SU-DHL-6 (cell line): ENCODE results near the gene SBF1.
"Not testable (repeated sequence)": the region's sequence is repeated elsewhere in the genome, so short reads cannot be mapped to it uniquely, and the experiment has no call there.

Source experiments
- H2AFZ ChIP-seq: fragments of 200-600 bp; sonication (generic); 2 replicates; pipeline ENCODE4 v1.6.1; 2014; ENCODE audit warnings: low read depth, mild to moderate bottlenecking, moderate library complexity, mixed read lengths, antibody characterized with exemption, low read length; ENCODE audit not compliant: severe bottlenecking
- H3F3A ChIP-seq: fragments of 200-600 bp; shearing (Covaris generic); 2 replicates; pipeline ENCODE4 v1.6.0; 2016; ENCODE audit warnings: antibody characterized with exemption, mild to moderate bottlenecking; ENCODE audit not compliant: insufficient read depth
- H3K27ac ChIP-seq: fragments of 200-600 bp; sonication (generic); 2 replicates; pipeline ENCODE4 v1.5.1; 2016; ENCODE audit warnings: low read depth, mild to moderate bottlenecking, low read length, moderate library complexity, mixed read lengths
- H3K27me3 ChIP-seq: fragments of 200-600 bp; sonication (generic), shearing (Covaris generic); 2 replicates; pipeline ENCODE4 v1.6.0; 2014; ENCODE audit warnings: mild to moderate bottlenecking, low read length
- H3K36me3 ChIP-seq: fragments of 200-600 bp; sonication (generic); 2 replicates; pipeline ENCODE4 v1.6.1; 2014; ENCODE audit warnings: mild to moderate bottlenecking, low read length, mixed read lengths
- H3K4me2 ChIP-seq: fragments of 300-600, 200-600 bp; shearing (Covaris generic), sonication (generic); 2 replicates; pipeline ENCODE4 v1.6.0; 2014; ENCODE audit warnings: low read length, low read depth, mild to moderate bottlenecking; ENCODE audit not compliant: poor library complexity, severe bottlenecking
- H3K4me3 ChIP-seq: fragments of 200-600 bp; sonication (generic); 2 replicates; pipeline ENCODE4 v1.5.1; 2014; ENCODE audit warnings: antibody characterized with exemption, low read length, mild to moderate bottlenecking, mixed read lengths; ENCODE audit not compliant: insufficient read depth, poor library complexity, severe bottlenecking
- H3K79me2 ChIP-seq: fragments of 200-600 bp; sonication (generic); 2 replicates; pipeline ENCODE4 v1.6.1; 2014; ENCODE audit warnings: mild to moderate bottlenecking, low read length, moderate library complexity; ENCODE audit not compliant: insufficient read depth
- H3K9ac ChIP-seq: fragments of 200-600 bp; sonication (generic); 2 replicates; pipeline ENCODE4 v1.7.0; 2014; ENCODE audit warnings: mild to moderate bottlenecking, low read length
- H3K9me2 ChIP-seq: fragments of 200-600 bp; sonication (generic); replicated peaks from 2 replicates; pipeline ENCODE4 v1.6.1; 2014; ENCODE audit warnings: low read length; ENCODE audit not compliant: insufficient read depth
- H3K9me3 ChIP-seq: fragments of 200-600 bp; sonication (generic); 2 replicates; pipeline ENCODE4 v1.6.1; 2014; ENCODE audit warnings: low read length, mixed read lengths; ENCODE audit not compliant: insufficient read depth
- H4K20me1 ChIP-seq: fragments of 200-600 bp; sonication (generic); 2 replicates; pipeline ENCODE4 v1.6.1; 2014; ENCODE audit warnings: low read depth, mild to moderate bottlenecking, antibody characterized with exemption, low read length, moderate library complexity, mixed read lengths
- CTCF ChIP-seq: fragments of 200-600 bp; sonication (generic); IDR thresholded peaks from one replicate; pipeline ENCODE4 v1.5.1; 2017; ENCODE audit warnings: antibody characterized with exemption, mild to moderate bottlenecking, low read length, moderate library complexity; ENCODE audit not compliant: insufficient read depth, poor library complexity, severe bottlenecking
- EZH2phosphoT487 ChIP-seq: fragments of 200-600 bp; sonication (generic), shearing (Covaris generic); conservative IDR thresholded peaks from 2 replicates; pipeline ENCODE4 v1.6.1; 2018; ENCODE audit warnings: mild to moderate bottlenecking, antibody characterized with exemption, low read length, moderate library complexity, mixed read lengths

The SBF1 gene

GRCh38 chr22:50521710-50522109, 46.9 kb upstream of the SBF1 start:
- Histone ChIP-seq H4K20me1 (no peaks in the 10 kb centered on the region), H3K9ac (no peak overlapping the region), H3K36me3 (no peaks in the 10 kb centered on the region), H2AFZ (no peak overlapping the region), H3K79me2 (peaks cover 11% of the 10 kb centered on the region; the same call in 1 of the 2 replicates), H3K4me3 (no peak overlapping the region), H3F3A (no peaks in the 10 kb centered on the region), H3K9me3 (no peaks in the 10 kb centered on the region), H3K9me2 (no peaks in the 10 kb centered on the region), H3K27me3 (no peaks in the 10 kb centered on the region), H3K4me2 (no peak overlapping the region), H3K27ac (no peak overlapping the region)
- TF ChIP-seq EZH2phosphoT487 (no peak), CTCF (no peak)

- TF ChIP-seq CTCF (no peak), EZH2phosphoT487 (no peak)
- H2AFZ ChIP-seq = no peak overlapping the region
- no peaks in the 10 kb centered on the region for H3K9me2 ChIP-seq
- no peaks in the 10 kb centered on the region for H3K27me3 ChIP-seq
- H4K20me1 ChIP-seq = no peaks in the 10 kb centered on the region
- H3K4me2 ChIP-seq = no peak overlapping the region
- no peak overlapping the region for H3K9ac ChIP-seq
- no peak overlapping the region for H3K27ac ChIP-seq
- peaks cover 19% of the 10 kb centered on the region for H3K79me2 ChIP-seq
- no peaks in the 10 kb centered on the region for H3F3A ChIP-seq
- no peaks in the 10 kb centered on the region for H3K9me3 ChIP-seq
- H3K36me3 ChIP-seq = no peaks in the 10 kb centered on the region
- no peak overlapping the region for H3K4me3 ChIP-seq
Measured at GRCh38 chr22:50520826-50521453, 46.1 kb upstream of the SBF1 start.

- H3K9ac ChIP-seq, H3K4me2 ChIP-seq, H3K9me2 ChIP-seq, H2AFZ ChIP-seq, H4K20me1 ChIP-seq, H3K36me3 ChIP-seq, H3K9me3 ChIP-seq, H3K27me3 ChIP-seq, H3K27ac ChIP-seq, H3K4me3 ChIP-seq, H3F3A ChIP-seq: not testable (repeated sequence)
- H3K79me2 ChIP-seq = peaks cover 23% of the 10 kb centered on the region
Measured at GRCh38 chr22:50520184-50520583, 45.3 kb upstream of the SBF1 start.

GRCh38 chr22:50519151-50519550, 44.3 kb upstream of the SBF1 start:
- Histone ChIP-seq H3K4me2 (no peak overlapping the region), H3K36me3 (no peaks in the 10 kb centered on the region), H3K9me2 (no peaks in the 10 kb centered on the region), H3K79me2 (peaks cover 25% of the 10 kb centered on the region), H3K27me3 (no peaks in the 10 kb centered on the region), H3K27ac (no peak overlapping the region), H3K9me3 (no peaks in the 10 kb centered on the region), H3F3A (no peaks in the 10 kb centered on the region), H3K9ac (no peak overlapping the region), H4K20me1 (no peaks in the 10 kb centered on the region), H3K4me3 (no peak overlapping the region), H2AFZ (no peak overlapping the region)
- TF ChIP-seq EZH2phosphoT487 (no peak), CTCF (no peak)
